ENCODE results near the gene LRRC3B.

LRRC3B gene

DNA sequence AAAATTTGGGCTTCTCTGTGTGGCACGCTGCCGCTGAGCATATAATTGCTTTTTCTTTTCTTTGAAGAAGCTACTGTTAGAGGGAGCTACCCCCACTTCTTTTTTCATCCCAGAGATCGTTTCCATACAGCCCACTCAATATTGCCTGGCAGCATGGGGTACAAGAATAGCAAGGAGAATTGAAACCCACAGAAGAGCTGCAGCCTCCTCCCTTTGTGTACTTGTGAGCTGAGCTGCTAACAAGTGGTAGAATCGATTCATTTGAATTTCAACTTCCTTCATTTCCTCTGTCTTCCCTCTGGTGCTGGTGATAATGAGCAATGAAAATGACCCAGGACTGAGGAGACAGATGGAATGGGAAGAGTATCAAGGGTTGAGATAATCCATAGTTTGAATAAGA is 64.9 kb downstream of the LRRC3B start:
- DNase-seq, result peak in 8 of 42 donors; percentile 1 to 47 (median 12)
- intact Hi-C loops (cut with DNase I), result no loop called here

DNA sequence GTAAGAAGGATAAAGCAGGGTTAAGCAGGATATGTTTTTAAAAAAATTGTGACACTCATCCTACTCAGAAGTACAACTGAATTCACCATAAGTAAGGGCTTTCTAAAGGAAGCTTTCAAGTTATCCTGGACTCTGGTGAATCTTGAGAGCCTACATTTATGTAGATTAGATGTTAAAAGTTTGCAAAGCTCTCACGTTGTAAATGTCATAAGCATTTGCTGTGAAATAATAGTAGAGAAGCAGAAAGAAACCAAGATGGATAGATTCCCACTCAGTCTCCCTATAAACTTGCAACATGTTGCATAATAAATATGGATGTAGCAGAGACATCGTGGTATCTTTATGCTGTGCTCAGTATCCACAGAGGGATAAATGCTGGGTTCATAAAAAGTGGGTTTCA is 77.0 kb downstream of the LRRC3B start:
- intact Hi-C loops (cut with DNase I), result no loop called here
- DNase-seq, result no peak

DNA sequence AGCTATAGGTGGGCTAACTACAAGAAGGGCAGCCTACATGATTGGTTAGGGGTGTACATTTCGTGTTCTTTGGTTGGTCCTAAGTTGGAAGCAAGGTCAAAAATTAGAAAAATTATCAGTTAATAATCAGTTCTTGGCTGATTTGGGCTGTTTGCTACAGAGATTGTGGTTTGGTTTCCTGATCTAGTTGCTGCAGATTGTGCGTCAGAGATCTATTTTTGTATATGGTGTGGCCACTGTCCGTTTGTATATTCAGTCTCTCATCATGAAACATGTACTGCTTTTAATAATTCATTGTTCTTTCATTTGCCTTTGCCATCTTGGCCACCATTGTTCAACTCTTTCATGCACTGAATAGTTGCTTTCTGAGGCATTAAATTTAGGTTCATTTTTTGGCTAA is 80.9 kb downstream of the LRRC3B start:
- no peak for DNase-seq
- intact Hi-C loops (cut with DNase I), result no loop called here

DNA sequence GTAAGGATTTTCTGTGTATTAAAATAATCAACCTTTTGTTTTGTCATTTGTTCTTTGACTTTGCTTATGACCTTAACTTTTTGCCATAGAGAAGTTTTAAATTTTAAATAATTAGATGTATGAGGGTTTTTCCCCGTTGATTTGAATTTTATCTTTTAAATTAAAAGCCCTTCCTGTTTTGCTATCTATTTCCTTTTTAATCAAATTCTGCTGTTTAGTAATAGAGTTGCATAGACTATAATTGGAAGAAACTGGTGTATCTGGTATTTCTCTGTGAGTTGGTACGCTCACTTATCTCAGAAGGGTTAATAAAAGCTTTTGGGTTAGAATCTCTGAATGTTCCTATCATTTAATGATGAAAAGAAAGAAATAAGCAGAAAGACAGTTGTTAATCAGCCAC is 82.2 kb downstream of the LRRC3B start:
- no peak for DNase-seq
- intact Hi-C loops (cut with DNase I), result no loop called here

- intact Hi-C loops (cut with DNase I), result no loop called here
- no peak for DNase-seq
These were observed 85.9 kb downstream of the LRRC3B start for GRCh38 chr3:26708501-26708900.

- DNase-seq, result peak in 9 of 42 donors; percentile 11 to 48 (median 28)
- intact Hi-C loops (cut with DNase I), result no loop called here
These were observed 89.8 kb downstream of the LRRC3B start for GRCh38 chr3:26712211-26713026.

GRCh38 chr3:26713091-26713490 is 90.5 kb downstream of the LRRC3B start:
- intact Hi-C loops (cut with DNase I), result no loop called here
- peak in 2 of 42 donors; percentile 7 to 26 for DNase-seq

- DNase-seq, result no peak
- intact Hi-C loops (cut with DNase I), result no loop called here
These were observed 91.9 kb downstream of the LRRC3B start for GRCh38 chr3:26714485-26714884.

DNA sequence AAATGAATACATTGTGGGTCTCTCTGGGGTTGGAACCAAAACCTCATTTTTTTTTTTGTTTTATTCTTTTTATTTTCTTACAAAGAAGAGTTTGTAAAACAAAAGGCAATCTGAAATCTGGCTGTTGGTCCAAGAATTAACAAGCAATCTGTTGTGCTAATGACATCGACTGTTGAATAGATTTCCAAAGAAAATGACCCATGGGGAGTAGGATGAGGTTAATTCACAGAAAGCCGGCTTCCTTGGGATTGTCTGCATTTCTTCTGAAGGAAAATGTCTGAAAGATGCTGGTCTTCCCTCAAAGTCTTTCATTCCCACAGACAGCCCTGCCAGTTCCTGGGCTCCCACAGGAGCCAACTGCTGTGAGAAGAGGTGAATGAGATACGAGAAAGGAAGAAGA is 92.9 kb downstream of the LRRC3B start:
- intact Hi-C loops (cut with DNase I), result no loop called here
- DNase-seq, result peak in 3 of 42 donors; percentile 7 to 16 (median 8)

- DNase-seq, result no peak
- intact Hi-C loops (cut with DNase I), result no loop called here
These were observed 95.7 kb downstream of the LRRC3B start for GRCh38 chr3:26718315-26718714.

DNA sequence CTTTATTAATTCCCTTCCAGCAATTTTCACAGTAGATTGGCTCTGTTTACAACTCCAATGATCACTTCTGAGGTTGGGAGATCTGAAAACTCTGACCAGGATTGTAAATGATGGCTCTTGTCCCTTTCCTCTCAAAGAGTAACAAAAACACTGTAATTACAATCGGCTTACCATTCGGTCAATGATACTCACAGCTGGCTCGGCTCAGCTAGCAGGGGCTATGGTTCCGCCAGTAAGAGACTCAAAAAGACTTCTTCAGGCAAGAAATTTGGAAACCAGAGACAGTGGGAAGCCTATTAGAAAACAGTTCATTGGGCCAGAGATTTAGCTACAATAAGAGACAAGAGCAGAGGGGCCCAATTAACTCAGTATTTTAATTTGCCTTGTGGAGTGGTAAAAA is 96.6 kb downstream of the LRRC3B start:
- intact Hi-C loops (cut with DNase I), result no loop called here
- peak in 10 of 42 donors; percentile 4 to 53 (median 18) for DNase-seq

- DNase-seq, result no peak
- intact Hi-C loops (cut with DNase I), result no loop called here
These were observed 98.5 kb downstream of the LRRC3B start for GRCh38 chr3:26721047-26721446.

DNA sequence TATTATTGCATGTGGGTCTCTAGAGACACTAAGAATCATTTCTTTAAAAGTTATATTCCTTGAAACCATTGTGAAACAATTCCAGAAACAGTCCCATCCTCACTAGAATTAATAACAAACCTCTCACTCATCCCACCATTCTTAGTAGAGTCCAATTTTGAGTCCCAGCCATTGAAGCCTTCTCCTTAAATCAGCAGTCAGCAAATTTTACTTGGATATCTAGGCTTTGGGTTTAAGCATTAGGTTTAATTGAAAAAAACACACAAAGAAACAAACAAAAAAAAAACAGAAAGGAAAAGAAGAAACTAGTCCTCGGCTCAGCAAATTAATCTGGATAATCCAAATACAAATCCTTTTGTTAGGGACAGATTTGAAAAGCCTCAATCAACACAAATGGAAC is 109.3 kb downstream of the LRRC3B start:
- DNase-seq, result no peak
- intact Hi-C loops (cut with DNase I), result no loop called here

GRCh38 chr3:26750263-26750662 is 127.7 kb downstream of the LRRC3B start:
- DNase-seq, result no peak
- intact Hi-C loops (cut with DNase I), result no loop called here

DNA sequence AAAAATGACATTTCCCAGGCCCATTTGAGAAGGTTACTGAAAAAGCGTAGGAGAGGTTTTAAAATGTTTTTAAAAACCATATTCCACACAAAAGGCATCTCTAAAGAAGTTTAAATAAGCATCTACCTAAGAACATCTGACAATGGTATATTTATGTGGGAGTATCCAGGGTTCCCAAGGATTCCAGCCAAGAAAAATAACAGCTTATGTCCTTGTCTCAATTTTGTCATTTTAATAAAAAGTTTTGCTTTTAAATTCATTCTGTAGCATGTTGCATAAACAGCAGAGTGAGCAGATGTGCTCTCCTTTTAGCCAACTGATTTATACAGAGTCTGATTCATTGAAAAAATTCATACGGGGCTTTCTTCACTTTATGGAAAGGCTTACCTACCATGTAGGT is 129.9 kb downstream of the LRRC3B start:
- intact Hi-C loops (cut with DNase I), result no loop called here
- DNase-seq, result no peak

DNA sequence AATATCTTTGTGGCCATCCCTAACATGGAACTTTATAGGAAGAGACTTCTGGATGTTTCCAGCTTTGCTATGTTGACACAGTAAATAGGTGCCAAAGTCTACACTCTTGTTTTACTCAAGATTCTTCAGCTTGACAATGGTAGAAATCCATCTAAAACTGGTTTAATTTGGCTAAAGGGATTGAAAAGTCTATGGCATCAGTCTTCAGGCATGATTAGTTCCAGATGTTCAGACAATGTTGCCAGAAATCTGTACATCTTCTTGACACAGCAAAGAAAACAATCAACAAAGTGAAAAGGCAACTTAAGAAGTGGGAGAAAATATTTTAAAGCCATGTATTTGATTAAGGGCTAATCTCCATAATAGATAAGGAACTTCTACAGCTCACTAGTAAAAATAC is 130.5 kb downstream of the LRRC3B start:
- DNase-seq, result no peak
- intact Hi-C loops (cut with DNase I), result no loop called here

DNA sequence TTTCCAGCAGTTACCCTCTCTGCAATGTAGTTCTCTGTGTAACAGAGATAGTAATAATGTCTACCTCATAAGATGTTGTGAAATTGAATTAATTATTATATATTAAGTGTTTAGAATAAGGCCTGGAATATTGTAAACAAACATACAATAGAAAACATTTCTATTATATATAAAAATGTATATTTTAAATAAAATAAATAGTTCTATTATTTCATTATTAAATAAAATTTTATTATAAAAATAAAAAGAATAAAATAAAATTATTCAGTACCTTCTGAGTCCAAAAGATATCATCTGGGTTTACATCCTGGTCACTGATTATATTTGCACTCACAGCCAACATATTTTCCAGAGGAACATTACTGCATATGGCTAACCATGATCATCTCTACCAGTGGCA is 135.4 kb downstream of the LRRC3B start:
- intact Hi-C loops (cut with DNase I), result no loop called here
- no peak for DNase-seq
